Ovary (tissue), 9 donors: ENCODE results near the gene PNMA1. TPM values are rescaled to one million over a fixed set of nuclear protein-coding genes. Genes with fewer than 3 reads are reported as not detected.
A peak's percentile ranks its signal among the peaks of the same experiment; 100 is the strongest.

Experiments used
- DNase-seq, 5 donors: peaks; one replicate each; pipeline ENCODE4 v3.0.0-alpha.2; 2019 to 2020
- H3K27ac ChIP-seq, 2 donors: fragments of 200-600 bp; one replicate each; pipeline versions ENCODE4 v1.5.1 to v1.8.0; 2019 to 2022
- H3K27me3 ChIP-seq: fragments of 200-600 bp; one replicate; pipeline ENCODE4 v1.8.0; 2022
- H3K36me3 ChIP-seq: fragments of 200-600 bp; sonication (generic); one replicate; pipeline ENCODE4 v1.5.1; 2019
- H3K4me1 ChIP-seq: one replicate; pipeline ENCODE4 v1.8.1; 2013; ENCODE audit warnings: mild to moderate bottlenecking, moderate library complexity; ENCODE audit not compliant: insufficient read depth
- H3K4me3 ChIP-seq: fragments of 200-600 bp; sonication (generic); one replicate; pipeline ENCODE4 v1.5.1; 2017
- H3K9me3 ChIP-seq, 2 donors: fragments of 200-600 bp in 1 of 2; sonication (generic) in 1 of 2; one replicate each; pipeline versions ENCODE4 v1.5.1 to v1.8.1; 2013 to 2019; ENCODE audit warnings: mild to moderate bottlenecking in 1 of 2, moderate library complexity in 1 of 2
- EP300 ChIP-seq: sonication (generic); formaldehyde crosslinking; IDR thresholded peaks from one replicate; pipeline ENCODE4 v1.6.1; 2017; ENCODE audit warnings: antibody characterized with exemption
- POLR2A ChIP-seq: fragments of 450-650 bp; IDR thresholded peaks from one replicate; pipeline ENCODE4 v1.6.1; 2017; ENCODE audit warnings: antibody characterized with exemption, mild to moderate bottlenecking, moderate library complexity
- WGBS, 3 donors: extraction: QIAGEN DNeasy Blood & Tissue Kit in 1 of 3; methylation state at CpG; one replicate each; pipeline versions ENCODE4 v1.1.5 to v1.1.7; 2013 to 2017; 5-methylcytosine and 5-hydroxymethylcytosine counted together
- intact Hi-C, 4 donors: fragments of 100-400 bp; cut with DNase I; formaldehyde crosslinking; loops; one replicate each; pipeline versions ENCODE4 v1.11.0 to v1.15.1; 2022 to 2023
- polyA plus RNA-seq, 2 donors: library from polyadenylated mRNA; stranded (reverse); fragments of 200-250 nt in 1 of 2; fragments of 350-450 nt in 1 of 2; fragmentation: Illumina TruSeq in 1 of 2; extraction: RNeasy Lipid Tissue Mini Kit (QIAGEN cat#74804) in 1 of 2; gene quantifications; one replicate each; pipeline ENCODE4 v1.2.3, GENCODE V29; 2013 to 2014
- total RNA-seq, 7 donors: library from RNA; depleted of rRNA in 2 of 7; stranded (reverse); fragments of >200 nt in 2 of 7; fragmentation: NEBNext Ultra II Directional in 3 of 7; extraction: Animal tissue kit (Norgen Biotek cat#: 25700) in 3 of 7; gene quantifications; one replicate each; pipeline versions ENCODE4 v1.1.0 to v1.2.4, GENCODE V29; 2016 to 2023
- TF ChIP-seq, protein P1 (sequence below), 3 donors: fragments of 450-650 bp in 2 of 3; fragments of 200-600 bp in 1 of 3; IDR thresholded peaks; one replicate each; pipeline versions ENCODE4 v1.5.1 to v1.8.0; 2016 to 2022; ENCODE audit warnings: antibody characterized with exemption in 3 of 3, mild to moderate bottlenecking in 1 of 3
- donor health status: DM: no; HTN: no; CAD: no; lungs with moderate emphysema.
- donor health status: DM: no; HTN: no; CAD: no.
- donor health status: Bipolar disorder and iron deficiency.
- donor health status: DM: yes; HTN: yes; CAD: no.
- donor health status: DM: no; HTN: no; CAD: no.
- donor health status: DM: yes; HTN: yes; CAD: no.

The PNMA1 gene
- total and polyA plus RNA-seq, 9 donors, result 22.3 to 114 (median 84.2) TPM

DNA sequence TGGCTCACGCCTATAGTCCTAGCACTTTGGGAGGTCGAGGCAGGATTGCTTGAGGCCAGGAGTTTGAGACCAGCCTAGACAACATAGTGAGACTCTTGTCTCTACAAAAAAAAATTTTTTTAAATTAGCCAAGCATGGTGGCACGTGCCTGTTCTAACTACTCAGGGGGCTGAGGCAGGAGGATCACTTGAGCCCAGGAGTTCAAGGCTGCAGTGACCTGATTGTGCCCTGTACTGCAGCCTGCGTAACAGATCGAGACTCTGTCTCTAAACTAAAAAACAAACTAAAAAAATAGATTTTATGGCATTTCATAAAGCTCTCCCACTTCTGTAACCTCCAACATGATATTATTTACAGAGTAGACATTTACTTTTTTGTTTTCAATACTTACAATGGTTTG, 29.6 kb downstream of the PNMA1 start:
- no peaks in the 10 kb centered on the region for H3K36me3 ChIP-seq
- no peak overlapping the region for H3K27ac ChIP-seq
- H3K9me3 ChIP-seq, result no peaks in the 10 kb centered on the region
- no peaks in the 10 kb centered on the region for H3K27me3 ChIP-seq
- intact Hi-C loops, result no loop called here
- no peaks in the 10 kb centered on the region for H3K4me1 ChIP-seq
- no peak overlapping the region for H3K4me3 ChIP-seq
- peak in 4 of 5 donors; percentile 29 to 64 (median 30) for DNase-seq
- TF ChIP-seq POLR2A (no peak), EP300 (no peak)
- TF ChIP-seq, protein P1, sequence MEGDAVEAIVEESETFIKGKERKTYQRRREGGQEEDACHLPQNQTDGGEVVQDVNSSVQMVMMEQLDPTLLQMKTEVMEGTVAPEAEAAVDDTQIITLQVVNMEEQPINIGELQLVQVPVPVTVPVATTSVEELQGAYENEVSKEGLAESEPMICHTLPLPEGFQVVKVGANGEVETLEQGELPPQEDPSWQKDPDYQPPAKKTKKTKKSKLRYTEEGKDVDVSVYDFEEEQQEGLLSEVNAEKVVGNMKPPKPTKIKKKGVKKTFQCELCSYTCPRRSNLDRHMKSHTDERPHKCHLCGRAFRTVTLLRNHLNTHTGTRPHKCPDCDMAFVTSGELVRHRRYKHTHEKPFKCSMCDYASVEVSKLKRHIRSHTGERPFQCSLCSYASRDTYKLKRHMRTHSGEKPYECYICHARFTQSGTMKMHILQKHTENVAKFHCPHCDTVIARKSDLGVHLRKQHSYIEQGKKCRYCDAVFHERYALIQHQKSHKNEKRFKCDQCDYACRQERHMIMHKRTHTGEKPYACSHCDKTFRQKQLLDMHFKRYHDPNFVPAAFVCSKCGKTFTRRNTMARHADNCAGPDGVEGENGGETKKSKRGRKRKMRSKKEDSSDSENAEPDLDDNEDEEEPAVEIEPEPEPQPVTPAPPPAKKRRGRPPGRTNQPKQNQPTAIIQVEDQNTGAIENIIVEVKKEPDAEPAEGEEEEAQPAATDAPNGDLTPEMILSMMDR (IDR thresholded peaks at IDR 0.05), result no peak
- 38 to 57% (median 53%) methylated on average over 5 of the region's 5 CpGs for WGBS, 3 donors

DNA sequence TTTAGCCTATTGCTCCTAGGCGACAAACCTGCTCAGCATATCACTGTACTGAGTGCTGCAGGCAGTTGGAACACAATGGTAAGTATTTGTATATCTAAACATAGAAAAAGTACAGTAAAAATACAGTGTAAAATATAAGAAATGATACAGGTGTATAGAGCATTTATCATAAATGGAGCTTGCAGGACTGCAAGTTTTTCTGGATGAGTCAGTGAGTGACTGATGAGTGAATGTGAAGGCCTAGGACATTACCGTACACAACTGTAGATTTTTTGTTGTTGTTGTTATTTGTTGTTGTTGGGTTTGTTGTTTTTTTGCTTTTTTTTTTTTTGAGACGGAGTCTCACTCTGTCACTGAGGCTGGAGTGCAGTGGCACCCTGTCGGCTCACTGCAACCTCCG, 33.4 kb downstream of the PNMA1 start:
- Histone ChIP-seq H3K27ac (no peak overlapping the region), H3K4me1 (no peaks in the 10 kb centered on the region), H3K4me3 (no peak overlapping the region), H3K9me3 (no peaks in the 10 kb centered on the region), H3K36me3 (no peaks in the 10 kb centered on the region), H3K27me3 (no peaks in the 10 kb centered on the region)
- DNase-seq, result no peak
- 93 to 97% (median 96%) methylated on average over 5 of the region's 5 CpGs for WGBS, 3 donors
- intact Hi-C loops, result no loop called here
- no peak for TF ChIP-seq POLR2A

DNA sequence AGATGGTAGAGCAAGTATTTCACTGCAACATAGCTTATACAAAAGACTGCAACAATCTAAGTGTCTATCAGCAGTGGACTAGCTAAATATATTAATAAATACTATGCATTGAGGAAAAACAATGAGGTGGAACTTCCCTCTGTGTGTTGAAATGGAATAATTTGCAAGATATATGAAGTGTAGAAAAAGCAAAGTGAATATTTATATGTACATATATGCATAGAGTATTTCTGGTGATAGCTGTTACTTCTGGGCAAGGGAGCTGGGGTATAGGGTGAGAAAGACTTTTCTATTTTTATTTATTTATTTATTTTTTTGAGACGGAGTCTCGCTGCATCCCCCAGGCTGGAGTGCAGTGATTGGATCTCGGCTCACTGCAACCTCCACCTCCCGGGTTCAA, 35.5 kb downstream of the PNMA1 start:
- Histone ChIP-seq H3K36me3 (no peaks in the 10 kb centered on the region), H3K9me3 (no peaks in the 10 kb centered on the region), H3K4me1 (no peaks in the 10 kb centered on the region), H3K4me3 (no peak overlapping the region), H3K27ac (no peak overlapping the region), H3K27me3 (no peaks in the 10 kb centered on the region)
- 91 to 94% (median 93%) methylated on average over 4 of the region's 4 CpGs for WGBS, 3 donors
- intact Hi-C loops, result no loop called here
- DNase-seq, result no peak
- no peak for TF ChIP-seq POLR2A
- TF ChIP-seq EP300, result no peak
- TF ChIP-seq, protein P1 (IDR thresholded peaks at IDR 0.05), result no peak

DNA sequence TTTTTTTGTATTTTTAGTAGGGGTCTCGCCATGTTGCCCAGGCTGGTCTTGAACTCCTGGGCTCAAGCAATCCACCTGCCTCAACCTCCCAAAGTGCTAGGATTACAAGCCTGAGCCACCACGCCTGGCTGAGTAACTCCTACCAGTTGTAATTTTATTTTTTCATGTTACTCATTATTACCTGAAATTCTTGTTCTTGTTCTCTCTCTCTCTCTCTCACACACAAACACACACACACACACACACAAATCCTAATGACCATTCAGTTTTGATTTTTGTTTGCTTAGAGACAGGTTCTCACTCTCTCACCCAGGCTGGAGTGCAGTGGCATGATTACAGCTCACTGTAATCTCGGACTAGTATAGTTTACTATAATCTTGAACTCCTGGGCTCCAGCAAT, 39.2 kb downstream of the PNMA1 start:
- Histone ChIP-seq H3K4me1 (no peaks in the 10 kb centered on the region), H3K4me3 (no peak overlapping the region), H3K9me3 (no peaks in the 10 kb centered on the region), H3K27me3 (no peaks in the 10 kb centered on the region), H3K36me3 (no peaks in the 10 kb centered on the region), H3K27ac (no peak overlapping the region)
- TF ChIP-seq EP300, result no peak
- TF ChIP-seq, protein P1 (IDR thresholded peaks at IDR 0.05), result no peak
- no peak for TF ChIP-seq POLR2A
- WGBS, 3 donors, result 93 to 98% (median 95%) methylated on average over 3 of the region's 3 CpGs
- no peak for DNase-seq
- intact Hi-C loops, result no loop called here

DNA sequence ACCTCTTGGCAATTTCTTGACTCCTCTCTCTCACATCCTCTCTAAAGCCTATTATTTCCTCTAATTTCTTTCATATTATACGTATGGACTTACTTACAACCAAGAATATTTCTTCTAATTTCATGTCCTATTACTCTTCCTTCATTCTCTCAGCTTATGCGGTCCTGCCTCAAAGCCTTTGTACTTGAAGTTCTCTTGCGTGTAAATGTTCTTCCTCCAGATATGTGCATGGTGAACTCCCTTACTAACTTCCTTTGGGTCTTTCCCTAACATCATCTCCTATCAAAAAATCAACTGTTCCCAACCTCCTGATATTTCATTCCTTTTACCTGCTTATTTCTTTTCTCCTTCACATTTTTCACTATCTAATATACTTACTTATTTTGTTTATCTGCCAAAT, 46.3 kb downstream of the PNMA1 start:
- no peaks in the 10 kb centered on the region for H3K27me3 ChIP-seq
- no peaks in the 10 kb centered on the region for H3K9me3 ChIP-seq
- no peaks in the 10 kb centered on the region for H3K4me1 ChIP-seq
- no peak for DNase-seq
- 90 to 98% (median 94%) methylated on average over 3 of the region's 3 CpGs for WGBS, 3 donors
- intact Hi-C loops, result no loop called here
- no peaks in the 10 kb centered on the region for H3K36me3 ChIP-seq
- no peak overlapping the region for H3K27ac ChIP-seq
- no peak overlapping the region for H3K4me3 ChIP-seq
- TF ChIP-seq POLR2A (no peak), EP300 (no peak)
- TF ChIP-seq, protein P1 (IDR thresholded peaks at IDR 0.05), result no peak
